ENCODE results near the gene UBE2R2. TPM values are rescaled to one million over a fixed set of nuclear protein-coding genes. Genes with fewer than 3 reads are reported as not detected.
"Not testable (repeated sequence)": the region's sequence is repeated elsewhere in the genome, so short reads cannot be mapped to it uniquely, and the experiment has no call there.

The UBE2R2 gene
- total RNA-seq, 1 experiment from 2014 or later, result 52.1 TPM

GRCh38 chr9:33787839-33788238, 29.1 kb upstream of the UBE2R2 start:
- no CpG with 5 or more reads among the region's 1 CpG for WGBS (ENCODE audit: extremely low coverage, insufficient read length, low lambda C conversion rate)
- Mint-ChIP-seq H3K4me3 (no peak overlapping the region), H3K4me1 (peaks cover 0 to 7% of the 10 kb centered on the region in 2 experiments; a peak in 2 of 4 replicates), H3K27me3 (ENCODE audit: low read depth) (peaks cover 7% of the 10 kb centered on the region), H3K36me3 (ENCODE audit: insufficient read depth in 1 of 3, low read depth in 3 of 3) (no peaks in the 10 kb centered on the region), H3K27ac (no peak overlapping the region), H3K9me3 (no peaks in the 10 kb centered on the region)
- Histone ChIP-seq H3K4me1 (ENCODE audit: insufficient read depth, low read length) (no peaks in the 10 kb centered on the region; the same call in 1 of the 2 replicates), H3K9ac (ENCODE audit: extremely low read depth, insufficient read length, low read length) (no peak overlapping the region), H4K8ac (replicated peaks; ENCODE audit: insufficient read length, low read depth, low read length) (no peak overlapping the region), H4K20me1 (ENCODE audit: control insufficient read depth, insufficient read depth, insufficient read length) (no peaks in the 10 kb centered on the region), H3T11ph (ENCODE audit: low read length) (no peak overlapping the region), H2AK5ac (ENCODE audit: insufficient read length, low read length) (no peak overlapping the region), H3K79me1 (ENCODE audit: insufficient read depth, low read depth, low read length, poor library complexity, severe bottlenecking) (no peaks in the 10 kb centered on the region), H2BK15ac (ENCODE audit: low read depth, low read length) (no peak overlapping the region), H3K79me2 (ENCODE audit: insufficient read depth, low read length) (no peaks in the 10 kb centered on the region), H3K14ac (ENCODE audit: insufficient read depth, low read length) (no peak overlapping the region), H2BK12ac (ENCODE audit: insufficient read length, low read depth, low read length) (no peak overlapping the region), H3K4me2 (ENCODE audit: insufficient read depth, insufficient read length, low read length) (no peak overlapping the region), H3K56ac (ENCODE audit: insufficient read length, low read depth, low read length) (no peak overlapping the region), H3K9me3 (ENCODE audit: control insufficient read depth, low read depth, low read length) (no peaks in the 10 kb centered on the region), H4K91ac (ENCODE audit: insufficient read length, low read depth, low read length) (no peak overlapping the region), H2BK120ac (ENCODE audit: low read depth, low read length, poor library complexity, severe bottlenecking) (no peak overlapping the region), H2BK20ac (ENCODE audit: low read depth, low read length, poor library complexity, severe bottlenecking) (no peak overlapping the region), H3K27me3 (ENCODE audit: insufficient read depth, low read length) (no peaks in the 10 kb centered on the region), H3K23ac (ENCODE audit: insufficient read length, low read depth, low read length) (no peak overlapping the region), H3K4ac (ENCODE audit: low read depth, low read length) (no peak overlapping the region), H3K23me2 (ENCODE audit: insufficient read length, low read depth, low read length, poor library complexity, severe bottlenecking) (no peaks in the 10 kb centered on the region), H2BK5ac (ENCODE audit: insufficient read length, low read length) (no peak overlapping the region), H2AFZ (ENCODE audit: low read length) (no peak overlapping the region), H3K18ac (ENCODE audit: insufficient read length, low read depth, low read length) (no peak overlapping the region), H3K27ac (ENCODE audit: insufficient read length, low read depth, low read length) (no peak overlapping the region), H4K5ac (ENCODE audit: insufficient read length, low read depth, low read length) (no peak overlapping the region)
- peak; percentile 42; the same call in 2 of the 3 replicates for TF ChIP-seq CTCF (conservative IDR thresholded peaks at IDR 0.05)
- DNase-seq, result no peak

- H3K56ac ChIP-seq (ENCODE audit: insufficient read length, low read depth, low read length); H3K4me1 ChIP-seq (ENCODE audit: insufficient read depth, low read length); H2BK15ac ChIP-seq (ENCODE audit: low read depth, low read length); H2BK20ac ChIP-seq (ENCODE audit: low read depth, low read length, poor library complexity, severe bottlenecking); H3K23ac ChIP-seq (ENCODE audit: insufficient read length, low read depth, low read length); H2BK120ac ChIP-seq (ENCODE audit: low read depth, low read length, poor library complexity, severe bottlenecking); H3K27me3 ChIP-seq (ENCODE audit: insufficient read depth, low read length); H4K5ac ChIP-seq (ENCODE audit: insufficient read length, low read depth, low read length); H3K23me2 ChIP-seq (ENCODE audit: insufficient read length, low read depth, low read length, poor library complexity, severe bottlenecking); H3K4me2 ChIP-seq (ENCODE audit: insufficient read depth, insufficient read length, low read length); DNase-seq; H3K18ac ChIP-seq (ENCODE audit: insufficient read length, low read depth, low read length); H2BK5ac ChIP-seq (ENCODE audit: insufficient read length, low read length); H4K91ac ChIP-seq (ENCODE audit: insufficient read length, low read depth, low read length); H3K4ac ChIP-seq (ENCODE audit: low read depth, low read length); H4K8ac ChIP-seq (replicated peaks; ENCODE audit: insufficient read length, low read depth, low read length); H3K27ac ChIP-seq (ENCODE audit: insufficient read length, low read depth, low read length); H3T11ph ChIP-seq (ENCODE audit: low read length); H2BK12ac ChIP-seq (ENCODE audit: insufficient read length, low read depth, low read length); H3K14ac ChIP-seq (ENCODE audit: insufficient read depth, low read length); H2AFZ ChIP-seq (ENCODE audit: low read length); H3K9me3 ChIP-seq (ENCODE audit: control insufficient read depth, low read depth, low read length); H3K4me3 Mint-ChIP-seq; H3K27ac Mint-ChIP-seq; H3K9me3 Mint-ChIP-seq; H3K36me3 Mint-ChIP-seq (ENCODE audit: insufficient read depth in 1 of 3, low read depth in 3 of 3); H4K20me1 ChIP-seq (ENCODE audit: control insufficient read depth, insufficient read depth, insufficient read length); H2AK5ac ChIP-seq (ENCODE audit: insufficient read length, low read length); H3K4me1 Mint-ChIP-seq; H3K79me2 ChIP-seq (ENCODE audit: insufficient read depth, low read length); H3K9ac ChIP-seq (ENCODE audit: extremely low read depth, insufficient read length, low read length); H3K79me1 ChIP-seq (ENCODE audit: insufficient read depth, low read depth, low read length, poor library complexity, severe bottlenecking): not testable (repeated sequence)
- no CpG with 5 or more reads among the region's 2 CpGs for WGBS (ENCODE audit: extremely low coverage, insufficient read length, low lambda C conversion rate)
- H3K27me3 Mint-ChIP-seq (ENCODE audit: low read depth), result peaks cover 16% of the 10 kb centered on the region
These were observed 27.5 kb upstream of the UBE2R2 start for GRCh38 chr9:33789429-33789828.
